NB4 (cell line): Measurements from ENCODE around the gene MAMLD1.

Source experiments
- DNase-seq: peaks from one replicate; pipeline ENCODE4 v3.0.0; 2010; ENCODE audit warnings: low read depth
- H3K4me3 ChIP-seq: one replicate; pipeline ENCODE4 v1.5.1; 2011; ENCODE audit warnings: mild to moderate bottlenecking, low read depth, low read length, moderate library complexity
- MAX ChIP-seq: IDR thresholded peaks from 2 replicates; pipeline ENCODE4 v1.6.1; 2011; ENCODE audit warnings: low read depth, low read length
- MYC ChIP-seq: IDR thresholded peaks from 2 replicates; pipeline ENCODE4 v1.6.1; 2011; ENCODE audit warnings: low read depth, low read length
- POLR2A ChIP-seq: IDR thresholded peaks from 2 replicates; pipeline ENCODE4 v1.6.1; 2011; ENCODE audit warnings: mild to moderate bottlenecking; ENCODE audit not compliant: insufficient read length; ENCODE audit errors: extremely low read depth
- TF ChIP-seq, protein P1 (sequence below): IDR thresholded peaks from one replicate; pipeline ENCODE4 v1.5.1; 2012; ENCODE audit warnings: low read depth, low read length

Gene MAMLD1

DNA sequence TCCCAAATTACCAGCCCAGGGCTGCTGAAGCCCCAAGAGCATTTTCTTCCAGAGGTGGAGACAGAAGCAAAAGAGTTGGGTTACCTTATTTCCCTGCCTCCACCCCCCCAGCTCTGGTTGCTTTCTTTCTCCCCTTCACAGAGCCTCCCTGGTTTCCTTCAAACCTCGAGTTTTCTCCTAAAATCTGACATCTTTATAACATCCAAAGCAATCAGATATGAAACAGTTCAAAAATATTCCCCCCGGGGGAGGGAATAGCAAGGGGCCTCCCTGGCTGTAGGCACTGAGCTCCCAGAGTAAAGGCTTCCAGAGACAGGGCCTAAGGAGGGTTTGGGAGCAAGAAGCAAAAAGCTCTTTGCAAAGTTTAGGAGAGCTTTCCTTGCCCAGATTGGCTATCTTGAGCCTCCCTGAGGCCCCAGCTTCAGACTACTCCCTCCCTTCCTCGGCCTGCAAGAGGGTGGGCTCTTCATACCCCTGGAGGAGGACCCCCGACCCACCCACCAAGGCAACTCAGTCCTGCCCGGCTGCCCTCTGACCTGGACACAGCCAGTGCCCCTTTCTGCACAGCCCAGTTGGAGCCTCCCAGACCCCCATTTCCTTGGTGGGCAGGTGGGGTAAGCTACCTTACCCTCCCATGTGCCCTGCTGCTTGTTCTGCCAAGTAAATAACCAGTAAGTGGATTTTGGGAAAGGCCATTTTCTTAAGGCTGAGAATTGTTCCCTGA is 7.6 kb downstream of the MAMLD1 start:
- TF ChIP-seq, protein P1, sequence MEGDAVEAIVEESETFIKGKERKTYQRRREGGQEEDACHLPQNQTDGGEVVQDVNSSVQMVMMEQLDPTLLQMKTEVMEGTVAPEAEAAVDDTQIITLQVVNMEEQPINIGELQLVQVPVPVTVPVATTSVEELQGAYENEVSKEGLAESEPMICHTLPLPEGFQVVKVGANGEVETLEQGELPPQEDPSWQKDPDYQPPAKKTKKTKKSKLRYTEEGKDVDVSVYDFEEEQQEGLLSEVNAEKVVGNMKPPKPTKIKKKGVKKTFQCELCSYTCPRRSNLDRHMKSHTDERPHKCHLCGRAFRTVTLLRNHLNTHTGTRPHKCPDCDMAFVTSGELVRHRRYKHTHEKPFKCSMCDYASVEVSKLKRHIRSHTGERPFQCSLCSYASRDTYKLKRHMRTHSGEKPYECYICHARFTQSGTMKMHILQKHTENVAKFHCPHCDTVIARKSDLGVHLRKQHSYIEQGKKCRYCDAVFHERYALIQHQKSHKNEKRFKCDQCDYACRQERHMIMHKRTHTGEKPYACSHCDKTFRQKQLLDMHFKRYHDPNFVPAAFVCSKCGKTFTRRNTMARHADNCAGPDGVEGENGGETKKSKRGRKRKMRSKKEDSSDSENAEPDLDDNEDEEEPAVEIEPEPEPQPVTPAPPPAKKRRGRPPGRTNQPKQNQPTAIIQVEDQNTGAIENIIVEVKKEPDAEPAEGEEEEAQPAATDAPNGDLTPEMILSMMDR = no peak
- TF ChIP-seq MYC = no peak
- TF ChIP-seq MAX = no peak
- TF ChIP-seq POLR2A = no peak
- no peak for DNase-seq
- no peak overlapping the region for H3K4me3 ChIP-seq

DNA sequence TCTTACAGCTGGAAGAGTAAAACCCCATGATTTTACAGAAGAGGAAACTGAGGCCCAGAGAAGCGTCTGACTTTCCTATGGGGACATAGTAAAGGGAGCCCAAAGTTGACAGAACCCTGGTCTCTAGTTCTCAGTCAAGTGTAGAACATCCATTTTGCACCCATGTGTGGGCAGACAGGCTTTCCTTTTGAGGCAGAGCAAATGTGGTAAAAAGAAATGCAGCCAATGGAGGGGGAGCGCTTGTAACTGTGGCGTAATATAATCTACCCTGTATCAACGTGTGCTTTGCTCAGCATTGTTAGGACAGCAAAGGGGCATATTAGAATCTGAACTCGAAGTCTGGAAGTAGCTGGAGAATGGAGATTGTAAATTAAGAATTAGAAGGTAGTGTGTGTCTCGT is 8.8 kb downstream of the MAMLD1 start:
- H3K4me3 ChIP-seq = no peak overlapping the region
- DNase-seq = no peak
- TF ChIP-seq MAX = no peak
- TF ChIP-seq POLR2A = no peak
- TF ChIP-seq MYC = no peak
- TF ChIP-seq, protein P1 = no peak

DNA sequence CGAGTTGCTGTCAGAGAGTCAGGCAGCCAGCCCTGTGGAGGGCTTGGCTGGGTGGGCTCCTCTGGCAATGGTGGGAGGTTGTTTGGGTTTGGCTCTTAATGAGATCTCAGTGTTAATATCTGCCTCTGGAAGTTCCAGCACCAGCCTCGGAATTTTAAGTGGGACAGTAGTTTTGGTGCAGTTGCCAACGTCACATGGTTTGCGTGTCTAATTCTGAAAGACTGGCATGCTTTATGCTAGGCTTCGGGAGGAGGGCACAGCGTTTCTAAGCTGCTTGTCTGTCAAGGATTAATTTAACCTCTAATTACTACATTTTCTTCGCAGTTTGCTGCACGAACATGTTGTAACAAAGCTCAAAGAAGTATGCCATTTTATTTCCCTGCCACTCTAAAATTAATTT is 9.2 kb downstream of the MAMLD1 start:
- no peak for DNase-seq
- TF ChIP-seq POLR2A = no peak
- no peak for TF ChIP-seq MAX
- no peak for TF ChIP-seq MYC
- TF ChIP-seq, protein P1 = no peak

GRCh38 chrX:150372756-150373155 is 9.6 kb downstream of the MAMLD1 start:
- TF ChIP-seq, protein P1 = no peak
- no peak overlapping the region for H3K4me3 ChIP-seq
- DNase-seq = no peak

More for the DNA sequence above, 9.2 kb downstream of the MAMLD1 start:
- H3K4me3 ChIP-seq = no peak overlapping the region

GRCh38 chrX:150375243-150375770 is 12.2 kb downstream of the MAMLD1 start:
- no peak for DNase-seq
- no peak for TF ChIP-seq POLR2A
- no peak for TF ChIP-seq MYC

GRCh38 chrX:150377005-150377404 is 13.9 kb downstream of the MAMLD1 start:
- no peak overlapping the region for H3K4me3 ChIP-seq
- DNase-seq = no peak
- TF ChIP-seq MYC = no peak
- TF ChIP-seq, protein P1 = no peak
- TF ChIP-seq MAX = no peak
- TF ChIP-seq POLR2A = no peak

More at GRCh38 chrX:150375243-150375770, 12.2 kb downstream of the MAMLD1 start:
- H3K4me3 ChIP-seq = no peak overlapping the region
